Natural killer cell treated with Interleukin-12 subunit alpha and Interleukin-12 subunit beta and Interleukin-15 and Interleukin-18, amount 100 ng/mL, for 72 hours (primary cell): Measurements from ENCODE around the gene CD276. TPM values are rescaled to one million over a fixed set of nuclear protein-coding genes. Genes with fewer than 3 reads are reported as not detected.

Experiments used
- ATAC-seq, 2 donors: fragments of 150-1000 bp; cut with Tn5 transposase in 1 of 2; sonication (Bioruptor Pico), chemical (Tn5 transposase) in 1 of 2; 2 replicates each; pipeline ENCODE4 v1.10.0; 2021
- DNase-seq: peaks from one replicate; pipeline ENCODE4 v3.0.0; 2022; ENCODE audit warnings: low spot score
- H3K27ac Mint-ChIP-seq, 2 donors: 1 replicate in 1 of 2; 2 replicates in 1 of 2; pipeline ENCODE4 v1.8.0; 2022; ENCODE audit warnings: mixed read lengths in 2 of 2, mild to moderate bottlenecking in 1 of 2, moderate library complexity in 1 of 2
- H3K27me3 Mint-ChIP-seq, 2 donors: 1 replicate in 1 of 2; 2 replicates in 1 of 2; pipeline ENCODE4 v1.8.0; 2022; ENCODE audit warnings: mixed read lengths in 2 of 2
- H3K36me3 Mint-ChIP-seq: one replicate; pipeline ENCODE4 v1.8.0; 2022; ENCODE audit warnings: mixed read lengths
- H3K4me1 Mint-ChIP-seq, 2 donors: 1 replicate in 1 of 2; 2 replicates in 1 of 2; pipeline ENCODE4 v1.8.0; 2022; ENCODE audit warnings: low read depth in 2 of 2, mixed read lengths in 2 of 2, mild to moderate bottlenecking in 1 of 2
- H3K4me3 Mint-ChIP-seq: one replicate; pipeline ENCODE4 v1.8.0; 2022; ENCODE audit warnings: mixed read lengths
- H3K9me3 Mint-ChIP-seq: 2 replicates; pipeline ENCODE4 v1.8.0; 2022; ENCODE audit warnings: mixed read lengths
- total RNA-seq, 2 donors: library from RNA; stranded (reverse); gene quantifications; one replicate each; pipeline ENCODE4 v1.2.3, GENCODE V29; 2022

CD276 gene
- total RNA-seq, 2 donors from 2014 or later = 0.90 to 2.0 TPM

DNA sequence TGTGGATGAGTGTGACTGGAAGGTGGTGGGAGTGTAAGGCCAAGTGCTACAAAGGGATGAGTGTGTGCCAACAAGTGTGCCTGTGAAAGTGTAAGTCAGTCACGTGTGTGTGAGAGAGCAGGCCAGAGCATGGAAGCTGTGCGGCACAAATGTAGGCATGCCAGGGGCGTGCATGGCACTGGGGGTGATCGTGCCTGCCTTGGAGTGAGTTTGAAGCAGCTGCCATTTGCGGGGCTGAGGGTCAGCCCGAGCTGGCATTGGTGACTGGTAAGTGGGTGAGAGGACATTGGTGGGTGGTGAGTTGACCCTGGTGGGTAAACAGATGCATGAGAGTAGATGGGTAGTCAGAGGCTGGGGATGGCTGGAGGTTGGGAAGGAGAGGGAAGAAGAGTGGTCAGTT, 24.5 kb downstream of the CD276 start:
- Mint-ChIP-seq H3K9me3 (no peaks in the 10 kb centered on the region), H3K4me1 (peaks cover 0 to 4% of the 10 kb centered on the region in 2 donors), H3K36me3 (no peaks in the 10 kb centered on the region), H3K4me3 (no peak overlapping the region), H3K27me3 (peaks cover 10 to 11% of the 10 kb centered on the region in 2 donors), H3K27ac (no peak overlapping the region)
- ATAC-seq (no peak), DNase-seq (no peak)

DNA sequence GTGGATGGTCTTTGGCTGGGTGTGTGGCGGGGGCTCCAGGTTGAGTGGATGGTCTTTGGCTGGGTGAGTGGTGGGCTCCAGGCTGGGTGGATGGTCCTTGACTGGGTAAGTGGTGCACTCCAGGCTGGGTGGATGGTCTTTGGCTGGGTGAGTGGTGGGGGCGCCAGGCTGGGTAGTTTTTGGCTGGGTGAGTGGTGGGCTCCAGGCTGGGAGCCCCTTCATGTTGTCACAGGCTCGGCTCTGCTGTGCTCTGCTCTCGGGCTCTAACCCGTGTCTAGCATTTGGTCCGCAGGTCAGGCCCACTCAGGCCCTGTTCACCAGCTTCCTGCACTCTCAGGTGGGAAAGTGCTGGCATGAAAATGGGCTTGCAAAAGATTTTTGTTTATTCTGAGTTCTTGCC, 25.1 kb downstream of the CD276 start:
- ATAC-seq = no peak
- Mint-ChIP-seq H3K27ac (no peak overlapping the region), H3K9me3 (no peaks in the 10 kb centered on the region), H3K36me3 (no peaks in the 10 kb centered on the region), H3K4me3 (no peak overlapping the region), H3K27me3 (peaks cover 11% of the 10 kb centered on the region in 2 donors), H3K4me1 (peaks cover 0 to 4% of the 10 kb centered on the region in 2 donors)
- no peak for DNase-seq

GRCh38 chr15:73709686-73710085, 25.5 kb downstream of the CD276 start:
- H3K27me3 Mint-ChIP-seq = peaks cover 11% of the 10 kb centered on the region in 2 donors

GRCh38 chr15:73710321-73710720, 26.1 kb downstream of the CD276 start:
- Mint-ChIP-seq H3K9me3 (no peaks in the 10 kb centered on the region), H3K4me1 (no peaks in the 10 kb centered on the region), H3K27ac (no peak overlapping the region), H3K36me3 (no peaks in the 10 kb centered on the region), H3K27me3 (peaks cover 11% of the 10 kb centered on the region in 2 donors), H3K4me3 (no peak overlapping the region)
- DNase-seq (no peak), ATAC-seq (no peak)

More at GRCh38 chr15:73709686-73710085, 25.5 kb downstream of the CD276 start:
- no peak overlapping the region for H3K4me3 Mint-ChIP-seq
- H3K36me3 Mint-ChIP-seq = no peaks in the 10 kb centered on the region
- DNase-seq = no peak
- no peak for ATAC-seq
- no peak overlapping the region for H3K27ac Mint-ChIP-seq
- H3K9me3 Mint-ChIP-seq = no peaks in the 10 kb centered on the region
- H3K4me1 Mint-ChIP-seq = peaks cover 0 to 4% of the 10 kb centered on the region in 2 donors

GRCh38 chr15:73711526-73711925, 27.3 kb downstream of the CD276 start:
- Mint-ChIP-seq H3K4me1 (no peaks in the 10 kb centered on the region), H3K9me3 (no peaks in the 10 kb centered on the region), H3K27me3 (peaks cover 11% of the 10 kb centered on the region in 2 donors), H3K36me3 (no peaks in the 10 kb centered on the region), H3K4me3 (no peak overlapping the region), H3K27ac (no peak overlapping the region)
- ATAC-seq (no peak), DNase-seq (no peak)

GRCh38 chr15:73712107-73712506, 27.9 kb downstream of the CD276 start:
- Mint-ChIP-seq H3K4me1 (no peaks in the 10 kb centered on the region), H3K36me3 (no peaks in the 10 kb centered on the region), H3K9me3 (no peaks in the 10 kb centered on the region), H3K27me3 (peaks cover 11% of the 10 kb centered on the region in 2 donors), H3K27ac (no peak overlapping the region), H3K4me3 (no peak overlapping the region)
- ATAC-seq (no peak), DNase-seq (no peak)

GRCh38 chr15:73714695-73715301, 30.6 kb downstream of the CD276 start:
- H3K9me3 Mint-ChIP-seq = no peaks in the 10 kb centered on the region
- no peak overlapping the region for H3K27ac Mint-ChIP-seq

GRCh38 chr15:73715417-73715816, 31.2 kb downstream of the CD276 start:
- DNase-seq (no peak), ATAC-seq (no peak)
- Mint-ChIP-seq H3K4me3 (no peak overlapping the region), H3K9me3 (no peaks in the 10 kb centered on the region), H3K36me3 (no peaks in the 10 kb centered on the region), H3K27me3 (peaks cover 13 to 19% of the 10 kb centered on the region in 2 donors), H3K4me1 (no peaks in the 10 kb centered on the region), H3K27ac (no peak overlapping the region)

More at GRCh38 chr15:73714695-73715301, 30.6 kb downstream of the CD276 start:
- no peak overlapping the region for H3K4me3 Mint-ChIP-seq
- DNase-seq (no peak), ATAC-seq (no peak)
- no peaks in the 10 kb centered on the region for H3K4me1 Mint-ChIP-seq
- H3K27me3 Mint-ChIP-seq = peaks cover 8 to 14% of the 10 kb centered on the region in 2 donors
- H3K36me3 Mint-ChIP-seq = no peaks in the 10 kb centered on the region

DNA sequence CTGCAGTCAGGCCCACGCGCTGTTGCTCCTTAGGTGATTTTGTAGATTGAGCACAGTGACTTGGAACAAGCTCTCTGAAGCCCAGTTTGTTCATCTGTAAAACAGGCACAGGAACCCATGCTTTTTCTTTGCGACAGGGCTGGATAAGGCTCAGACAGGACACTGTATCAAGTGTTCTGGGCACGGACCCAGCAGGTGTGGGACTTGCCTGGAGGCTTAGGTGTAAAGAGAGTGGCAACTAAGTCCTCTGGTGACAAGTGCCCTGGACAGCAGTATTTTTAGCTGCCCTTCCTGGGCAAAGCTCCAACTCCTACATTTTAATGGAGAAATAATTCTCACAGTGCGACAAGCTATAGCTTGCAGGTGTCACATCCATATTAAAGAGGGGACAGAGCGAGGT, 32.2 kb downstream of the CD276 start:
- Mint-ChIP-seq H3K36me3 (no peaks in the 10 kb centered on the region), H3K4me1 (no peaks in the 10 kb centered on the region), H3K27me3 (peaks cover 14 to 19% of the 10 kb centered on the region in 2 donors), H3K4me3 (no peak overlapping the region), H3K9me3 (no peaks in the 10 kb centered on the region), H3K27ac (no peak overlapping the region)
- ATAC-seq (no peak), DNase-seq (no peak)

DNA sequence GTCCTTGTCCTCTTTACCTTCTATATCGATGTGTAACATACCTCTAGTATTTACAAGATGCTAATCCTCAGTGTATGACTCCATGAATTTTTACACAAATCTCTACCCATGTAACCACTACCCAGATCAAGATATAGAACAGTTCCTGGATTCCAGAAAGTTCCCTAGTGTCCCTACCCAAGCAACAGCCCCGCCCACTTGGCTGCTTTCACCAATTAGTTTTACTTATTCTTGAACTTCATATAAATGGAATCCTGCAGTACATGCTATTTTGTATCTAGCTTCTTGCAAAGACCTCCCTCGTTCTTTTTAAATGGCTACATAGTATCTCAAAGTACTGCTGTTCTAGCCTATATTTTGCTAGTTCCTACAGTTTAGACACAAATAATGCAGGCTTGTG, 33.0 kb downstream of the CD276 start:
- H3K27ac Mint-ChIP-seq = no peak overlapping the region
- H3K9me3 Mint-ChIP-seq = no peaks in the 10 kb centered on the region
- H3K4me1 Mint-ChIP-seq = no peaks in the 10 kb centered on the region
- ATAC-seq = no peak
- peaks cover 14 to 19% of the 10 kb centered on the region in 2 donors for H3K27me3 Mint-ChIP-seq
- H3K36me3 Mint-ChIP-seq = no peaks in the 10 kb centered on the region
- DNase-seq = no peak
- no peak overlapping the region for H3K4me3 Mint-ChIP-seq

- H3K9me3 Mint-ChIP-seq = no peaks in the 10 kb centered on the region
- no peak overlapping the region for H3K27ac Mint-ChIP-seq
- H3K36me3 Mint-ChIP-seq = no peaks in the 10 kb centered on the region
- no peaks in the 10 kb centered on the region for H3K4me1 Mint-ChIP-seq
- H3K4me3 Mint-ChIP-seq = no peak overlapping the region
- DNase-seq = no peak
- no peak for ATAC-seq
- peaks cover 14 to 19% of the 10 kb centered on the region in 2 donors for H3K27me3 Mint-ChIP-seq
Measured at GRCh38 chr15:73717802-73718201, 33.6 kb downstream of the CD276 start.

GRCh38 chr15:73718694-73719093, 34.5 kb downstream of the CD276 start:
- DNase-seq = no peak
- Mint-ChIP-seq H3K36me3 (no peaks in the 10 kb centered on the region), H3K9me3 (no peaks in the 10 kb centered on the region), H3K27ac (no peak overlapping the region), H3K4me3 (no peak overlapping the region), H3K4me1 (no peaks in the 10 kb centered on the region), H3K27me3 (peaks cover 14 to 19% of the 10 kb centered on the region in 2 donors)
- no peak for ATAC-seq

DNA sequence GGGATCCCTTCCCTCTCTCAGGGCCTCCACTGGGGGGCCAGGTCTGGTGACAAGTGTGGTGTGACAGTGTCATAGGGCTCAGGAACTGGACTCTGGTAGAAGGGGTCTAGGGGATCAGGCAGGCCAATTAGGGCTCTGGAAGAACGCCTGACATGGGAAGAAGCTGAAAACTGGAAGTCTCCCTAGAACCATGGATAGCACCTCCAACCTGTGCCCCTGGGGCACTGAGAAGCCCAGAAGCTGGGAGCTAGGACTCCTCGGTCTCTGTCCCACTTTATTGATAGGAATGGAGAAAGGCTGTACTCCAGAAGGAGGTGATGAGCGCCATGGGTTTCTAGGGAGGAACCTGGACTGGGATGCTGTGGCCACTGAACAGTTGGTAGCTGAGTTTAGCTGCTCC, 38.2 kb downstream of the CD276 start:
- ATAC-seq = no peak
- H3K4me3 Mint-ChIP-seq = no peak overlapping the region
- no peak overlapping the region for H3K27ac Mint-ChIP-seq
- no peaks in the 10 kb centered on the region for H3K9me3 Mint-ChIP-seq
- DNase-seq = no peak
- H3K27me3 Mint-ChIP-seq = peaks cover 19 to 22% of the 10 kb centered on the region in 2 donors
- H3K4me1 Mint-ChIP-seq = no peaks in the 10 kb centered on the region
- H3K36me3 Mint-ChIP-seq = no peaks in the 10 kb centered on the region

DNA sequence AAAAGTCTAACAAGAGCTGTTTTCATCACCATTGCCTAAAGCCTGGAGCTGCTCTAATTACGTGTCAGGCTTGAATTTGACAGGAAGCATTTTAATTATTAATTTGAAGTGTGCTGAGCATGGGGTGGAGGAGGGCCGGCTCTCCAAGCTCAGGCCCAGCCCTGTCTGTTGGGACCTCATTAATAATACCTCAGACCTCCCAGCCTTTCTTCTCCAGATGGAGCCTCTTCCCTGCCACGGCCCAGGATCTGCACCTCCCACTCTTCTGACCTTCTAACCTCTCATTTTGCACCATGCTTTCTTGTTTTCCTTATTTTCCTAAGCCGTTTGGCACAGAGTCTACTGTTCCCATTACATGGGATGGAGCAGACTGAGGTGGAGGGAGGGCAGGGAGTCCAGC, 39.0 kb downstream of the CD276 start:
- Mint-ChIP-seq H3K27me3 (peaks cover 19 to 22% of the 10 kb centered on the region in 2 donors), H3K9me3 (no peaks in the 10 kb centered on the region), H3K4me3 (no peak overlapping the region), H3K36me3 (no peaks in the 10 kb centered on the region), H3K4me1 (no peaks in the 10 kb centered on the region), H3K27ac (no peak overlapping the region)
- DNase-seq (no peak), ATAC-seq (no peak)

- ATAC-seq (no peak), DNase-seq (no peak)
- no peak overlapping the region for H3K27ac Mint-ChIP-seq
- no peaks in the 10 kb centered on the region for H3K36me3 Mint-ChIP-seq
- H3K9me3 Mint-ChIP-seq = no peaks in the 10 kb centered on the region
- peaks cover 10 to 20% of the 10 kb centered on the region in 2 donors for H3K27me3 Mint-ChIP-seq
- no peak overlapping the region for H3K4me3 Mint-ChIP-seq
- no peaks in the 10 kb centered on the region for H3K4me1 Mint-ChIP-seq
Measured at GRCh38 chr15:73724212-73724611, 40.0 kb downstream of the CD276 start.
